ENCODE results near the gene CAMKK1.
A peak's percentile ranks its signal among the peaks of the same experiment; 100 is the strongest.

CAMKK1 gene

DNA sequence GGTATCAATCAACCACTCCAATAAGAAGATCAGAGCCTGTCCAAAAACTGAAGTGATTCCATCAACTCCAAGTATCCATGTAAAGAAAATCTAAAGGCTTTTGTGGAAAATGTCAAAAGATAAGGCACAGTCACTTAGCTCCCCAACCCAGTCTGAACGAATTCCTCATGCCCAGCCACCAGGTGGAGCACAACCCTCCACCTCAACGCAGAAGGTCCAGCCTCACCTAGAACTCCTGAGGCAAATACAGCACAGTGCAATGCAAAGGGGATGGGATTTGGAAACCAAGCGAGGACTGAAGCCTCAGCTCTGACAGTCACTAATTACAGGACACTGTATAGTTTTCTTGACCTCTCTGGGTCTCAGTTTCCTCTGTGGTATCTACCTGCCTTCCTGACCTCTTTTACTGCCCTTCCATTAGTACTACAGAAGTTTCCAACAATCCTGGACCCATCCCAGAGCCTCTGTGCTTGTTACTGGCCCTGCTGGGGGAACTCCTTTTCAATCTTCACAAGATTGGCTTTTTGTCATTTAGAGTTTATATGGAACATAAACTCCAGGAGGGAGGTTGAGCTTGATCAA is 48.8 kb downstream of the CAMKK1 start:
- DNase-seq, result peak; percentile 36

DNA sequence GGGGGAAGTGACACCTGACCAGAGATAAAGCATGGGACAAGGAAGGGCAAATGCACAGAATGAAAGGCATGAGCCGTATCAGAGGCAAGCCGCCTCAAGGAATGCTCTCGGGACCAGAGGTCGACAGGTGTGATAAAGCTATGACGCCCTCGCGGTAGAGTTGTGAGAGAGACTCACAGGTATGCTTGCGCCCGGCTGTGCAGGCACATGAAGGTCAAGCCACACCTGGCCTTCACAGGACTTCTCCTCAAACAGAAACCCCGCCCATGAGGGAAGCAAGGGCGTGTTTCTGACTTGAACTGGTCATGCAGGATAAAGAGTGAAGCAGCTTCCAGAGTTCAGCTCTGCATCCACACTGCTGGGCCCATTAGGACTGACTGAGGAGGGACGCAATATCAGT is 54.6 kb downstream of the CAMKK1 start:
- no peak for DNase-seq

DNA sequence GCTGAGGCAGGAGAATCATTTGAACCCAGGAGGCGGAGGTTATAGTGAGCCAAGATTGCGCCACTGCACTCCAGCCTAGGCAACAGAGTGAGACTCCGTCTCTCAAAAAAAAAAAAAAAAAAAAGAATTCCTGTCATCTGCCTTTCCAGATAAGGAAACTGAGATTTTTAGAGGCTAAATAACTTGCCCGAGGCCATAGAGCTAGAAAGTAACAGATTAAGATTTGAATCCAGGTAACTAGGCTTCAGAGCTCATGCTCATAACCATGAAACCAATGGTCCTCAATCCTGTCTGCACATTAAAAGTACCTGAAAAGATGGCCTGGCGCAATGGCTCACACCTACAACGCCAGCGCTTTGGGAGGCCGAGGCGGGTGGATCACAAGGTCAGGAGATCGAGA is 56.3 kb downstream of the CAMKK1 start:
- no peak for DNase-seq

DNA sequence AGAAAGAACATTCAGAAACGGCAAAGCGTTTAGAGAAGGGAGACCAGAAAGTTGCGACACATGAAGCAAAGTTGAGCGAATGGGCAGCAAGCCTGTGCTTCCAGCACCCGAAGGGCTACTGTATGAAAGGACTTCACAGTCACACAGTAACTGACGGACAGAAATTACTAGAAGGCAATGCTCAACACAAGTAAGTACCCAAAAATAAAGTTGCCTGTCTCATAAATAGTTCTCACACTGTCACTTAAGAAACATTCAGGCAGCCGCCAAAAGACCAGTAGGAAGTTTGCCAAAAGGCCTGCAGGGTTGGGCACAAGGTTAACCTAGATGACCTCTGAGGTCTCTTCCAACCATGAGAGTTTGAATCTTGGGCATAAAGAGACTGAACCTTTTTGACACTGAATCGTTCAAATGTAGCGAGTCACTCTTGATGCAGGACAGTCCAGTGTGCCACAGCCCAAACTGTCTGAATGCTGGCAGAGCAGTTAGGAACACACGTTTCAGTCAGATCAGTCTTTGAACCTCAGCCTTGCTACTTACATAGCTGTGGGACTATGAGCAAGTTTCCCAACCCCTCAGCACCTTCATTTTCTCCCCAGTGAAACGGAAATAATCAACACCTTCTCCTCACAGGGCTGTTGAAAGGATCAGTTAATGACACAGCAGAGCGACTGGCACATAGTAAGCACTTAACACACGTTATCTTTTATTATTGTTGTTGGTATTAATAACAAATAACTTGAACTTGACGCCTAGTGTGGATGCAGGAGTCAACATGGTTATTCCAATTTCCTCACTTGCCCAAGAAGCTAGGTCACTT is 57.2 kb downstream of the CAMKK1 start:
- no peak for DNase-seq

DNA sequence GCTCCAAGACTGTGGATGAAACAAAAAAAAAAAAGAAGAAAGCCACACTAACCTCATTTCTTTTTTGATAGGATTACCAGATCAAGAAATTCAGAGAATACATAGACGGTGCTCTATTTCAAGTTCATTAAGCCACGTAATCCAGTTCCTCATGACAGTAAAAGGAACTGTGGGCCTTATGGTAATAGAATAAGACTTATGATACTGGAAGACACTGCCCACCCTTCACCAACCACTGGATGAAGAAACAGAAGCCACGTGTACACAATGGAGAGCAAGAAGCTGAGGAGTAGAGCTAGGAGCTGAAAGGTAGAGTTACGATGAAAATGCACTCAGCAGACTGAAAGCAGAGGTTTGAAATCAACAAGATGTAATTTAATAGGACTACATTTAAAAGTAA is 58.0 kb downstream of the CAMKK1 start:
- DNase-seq, result no peak

DNA sequence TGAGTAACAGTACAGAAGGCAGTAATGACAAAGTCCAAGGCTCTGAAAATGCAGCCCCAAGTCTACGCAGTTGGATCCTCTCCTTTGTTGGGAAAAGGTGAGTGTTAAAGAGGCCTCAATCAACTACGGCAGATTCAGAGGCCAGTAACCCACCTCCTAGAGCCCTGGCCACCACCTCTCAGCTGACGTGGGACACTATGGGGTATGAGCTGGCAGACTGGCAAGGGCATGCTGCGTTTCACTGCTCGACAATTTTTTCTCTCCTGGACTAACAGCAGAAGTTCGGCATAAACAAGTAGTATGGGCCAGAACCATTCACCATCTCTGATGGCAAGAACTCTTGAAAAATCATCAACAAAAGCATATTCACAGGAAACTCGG is 64.0 kb downstream of the CAMKK1 start:
- no peak for DNase-seq

DNA sequence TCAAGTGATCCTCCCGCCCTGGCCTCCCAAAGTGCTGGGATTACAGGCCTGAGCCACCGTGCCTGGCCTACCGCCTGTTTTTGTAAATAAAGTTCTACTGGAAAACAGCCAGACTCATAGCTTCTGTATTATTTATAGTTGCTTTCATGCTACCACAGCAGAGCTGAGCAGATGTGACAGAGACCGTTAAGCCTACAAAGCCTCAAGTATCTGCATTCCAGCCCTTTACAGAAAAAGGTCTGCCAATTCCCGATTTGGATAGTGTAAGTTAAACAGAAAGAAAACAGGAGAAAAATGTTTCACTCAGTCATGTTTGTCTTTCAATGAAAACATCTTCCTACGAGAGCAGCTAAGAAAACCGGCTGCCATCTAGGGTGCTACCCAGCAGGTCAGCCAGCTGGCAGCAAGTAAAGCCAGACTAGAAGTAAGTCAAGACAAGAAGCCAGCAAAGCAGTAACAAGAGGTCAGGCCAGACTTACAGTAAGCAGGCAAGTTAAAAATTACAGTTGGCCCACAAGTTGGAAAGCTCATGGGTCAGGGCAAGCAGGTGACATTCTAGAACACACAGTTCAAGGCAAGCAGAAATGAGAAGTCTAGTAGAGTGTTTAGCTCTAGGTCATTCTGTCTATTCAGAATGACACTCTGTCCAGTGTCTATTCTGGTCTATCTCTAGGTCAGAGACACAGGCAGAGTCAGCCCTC is 64.6 kb downstream of the CAMKK1 start:
- DNase-seq, result no peak

DNA sequence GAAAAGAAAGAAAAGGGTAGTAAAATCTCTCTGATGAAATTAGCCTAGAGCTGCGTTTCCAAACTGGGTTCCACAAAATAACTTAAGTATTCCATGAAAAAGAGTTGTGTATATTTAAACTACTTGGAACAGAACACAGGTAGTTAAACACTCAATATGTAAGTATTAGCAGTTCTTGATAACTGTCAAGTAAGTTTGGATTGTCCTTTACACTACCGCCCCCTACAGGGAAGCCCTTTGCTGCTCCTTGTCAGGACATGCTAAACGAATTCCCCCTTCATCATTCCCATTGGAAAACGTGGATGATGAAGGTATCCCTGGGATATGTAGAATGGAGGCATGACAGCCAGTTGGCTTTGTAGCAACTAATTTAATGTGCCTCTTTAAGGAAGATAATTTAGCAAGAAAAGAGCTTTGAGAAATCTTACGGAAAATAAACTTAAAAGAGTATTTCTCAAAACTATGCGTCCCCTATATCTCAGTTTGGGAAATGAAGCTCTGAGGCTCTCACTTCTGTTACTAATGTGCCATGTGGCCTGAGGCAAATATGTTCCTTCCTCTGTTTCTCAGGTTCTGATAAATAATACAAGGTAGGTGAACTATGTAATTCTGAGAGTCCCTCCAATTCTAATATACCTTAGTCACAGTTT is 65.6 kb downstream of the CAMKK1 start:
- peak; percentile 73 for DNase-seq

DNA sequence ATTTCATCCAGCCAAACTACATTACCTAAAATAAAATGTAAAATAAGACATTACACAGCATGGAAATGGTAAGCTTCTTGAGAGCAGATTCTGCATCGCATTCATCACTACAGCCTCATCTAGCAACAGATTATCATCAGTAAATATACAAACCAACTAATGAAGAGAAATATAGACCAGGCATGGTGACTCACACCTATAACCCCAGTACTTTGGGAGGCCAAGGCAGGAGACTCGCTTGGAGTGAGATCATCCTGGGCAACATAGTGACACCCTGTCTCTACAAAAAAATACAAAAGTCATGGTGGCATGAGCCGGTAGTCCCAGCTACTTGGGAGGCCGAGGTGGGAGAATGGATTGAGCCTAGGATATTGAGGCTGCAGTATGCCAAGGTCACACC is 66.7 kb downstream of the CAMKK1 start:
- peak; percentile 41 for DNase-seq

DNA sequence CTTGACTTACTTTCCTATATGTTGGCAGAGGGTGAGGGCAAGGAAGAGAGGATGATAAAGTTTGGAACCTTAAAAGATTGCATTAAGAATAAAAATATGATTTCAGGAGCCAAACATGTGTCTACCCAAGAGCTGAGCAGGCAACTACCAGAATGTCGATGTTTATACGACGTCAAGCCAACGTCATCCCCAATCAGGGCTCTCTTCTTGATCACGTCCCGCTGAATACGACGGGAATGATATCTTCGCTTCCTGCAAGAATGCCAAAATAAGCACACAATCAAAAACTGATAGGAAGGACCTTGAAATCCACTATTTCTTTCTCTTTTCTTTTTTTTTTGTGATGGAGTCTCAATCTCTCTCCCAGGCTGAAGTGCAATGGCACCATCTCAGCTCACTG is 71.8 kb downstream of the CAMKK1 start:
- no peak for DNase-seq

DNA sequence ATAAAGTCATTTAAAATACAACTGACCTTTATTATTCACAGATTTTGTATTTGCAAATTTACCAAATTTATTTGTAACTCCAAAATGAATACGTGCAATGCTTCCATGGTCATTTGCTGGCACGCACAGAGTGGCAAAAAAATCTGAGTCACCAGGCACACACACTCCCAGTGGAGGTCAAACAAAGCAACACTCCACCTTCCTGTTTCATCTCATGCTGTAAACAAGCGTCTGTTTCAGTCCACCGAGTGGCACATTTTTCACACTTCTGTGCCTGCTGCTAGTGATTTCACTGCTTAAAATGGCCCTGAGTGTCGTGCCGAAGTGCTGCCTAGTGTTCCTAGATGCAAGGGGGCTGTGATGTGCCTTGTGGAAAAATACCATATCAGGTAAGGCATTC is 74.1 kb downstream of the CAMKK1 start:
- no peak for DNase-seq

DNA sequence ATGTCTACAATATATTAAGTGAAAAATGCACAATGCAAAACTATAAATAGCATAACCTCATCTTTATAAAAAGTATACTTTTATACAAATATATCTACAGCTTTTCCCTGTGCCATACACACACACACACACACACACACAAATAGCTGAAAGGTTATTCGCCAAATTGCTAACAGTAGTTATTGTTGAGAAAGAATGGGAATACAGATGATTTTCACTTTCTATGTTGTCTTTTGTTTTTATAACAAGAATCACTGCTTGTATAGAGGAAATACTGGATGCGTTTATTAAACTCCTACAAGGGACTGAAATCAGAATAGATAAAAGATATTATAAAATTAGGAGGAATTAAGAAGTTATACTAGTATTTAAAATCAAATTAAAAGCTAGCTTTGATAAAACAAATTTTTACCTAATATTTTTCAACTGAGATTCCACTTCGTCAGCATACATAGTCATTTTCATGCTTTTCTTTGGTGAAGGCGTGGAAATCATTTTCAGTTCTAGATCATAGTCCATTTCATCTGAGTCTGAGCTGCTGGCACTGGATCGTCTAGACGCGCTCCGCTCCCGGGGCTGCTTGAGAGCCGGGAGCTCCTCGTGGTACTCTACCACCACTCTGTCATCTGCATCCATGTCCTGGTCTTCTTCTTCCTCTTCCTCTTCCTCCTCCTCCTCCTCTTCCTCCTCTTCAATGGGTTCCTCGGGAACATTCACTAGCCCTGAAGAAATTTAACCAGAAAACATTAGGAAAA is 74.8 kb downstream of the CAMKK1 start:
- no peak for DNase-seq

DNA sequence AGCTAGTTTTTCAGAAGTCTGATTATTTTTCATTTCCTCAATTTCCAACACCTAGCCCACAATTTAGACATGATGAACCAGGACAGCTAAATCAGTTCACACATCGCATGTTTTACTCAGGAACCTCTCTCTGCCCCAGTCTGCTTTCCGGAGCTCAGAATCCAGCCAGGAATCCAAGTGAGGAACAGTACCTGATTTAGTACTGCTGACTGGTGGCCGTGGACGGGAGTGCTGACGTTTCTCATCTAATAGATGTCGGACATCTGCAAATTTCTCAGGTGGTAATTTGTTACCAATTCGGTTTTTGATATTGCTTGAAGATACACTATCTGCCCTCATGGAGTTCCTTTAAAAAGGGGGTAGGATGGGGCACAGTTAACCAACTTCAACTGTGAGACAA is 76.9 kb downstream of the CAMKK1 start:
- DNase-seq, result no peak

DNA sequence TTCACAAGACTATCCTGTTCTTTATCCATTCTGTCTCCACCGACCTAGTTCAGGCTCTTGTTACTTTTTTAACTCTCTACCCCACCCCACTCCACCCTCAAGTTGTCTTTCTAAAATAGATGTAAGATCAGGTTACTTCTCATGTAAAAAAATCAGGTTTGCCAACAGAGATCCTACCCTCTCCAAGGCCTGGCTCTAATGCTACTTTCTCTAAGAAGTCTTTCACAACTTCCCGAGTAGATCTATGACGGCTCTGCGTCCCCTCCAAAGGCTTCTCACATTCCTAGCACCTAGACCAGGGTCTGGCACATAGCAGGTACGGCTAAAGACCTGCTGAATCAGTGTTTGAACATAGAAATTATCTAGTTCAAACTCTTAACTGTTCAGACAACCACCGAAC is 77.7 kb downstream of the CAMKK1 start:
- DNase-seq, result no peak

DNA sequence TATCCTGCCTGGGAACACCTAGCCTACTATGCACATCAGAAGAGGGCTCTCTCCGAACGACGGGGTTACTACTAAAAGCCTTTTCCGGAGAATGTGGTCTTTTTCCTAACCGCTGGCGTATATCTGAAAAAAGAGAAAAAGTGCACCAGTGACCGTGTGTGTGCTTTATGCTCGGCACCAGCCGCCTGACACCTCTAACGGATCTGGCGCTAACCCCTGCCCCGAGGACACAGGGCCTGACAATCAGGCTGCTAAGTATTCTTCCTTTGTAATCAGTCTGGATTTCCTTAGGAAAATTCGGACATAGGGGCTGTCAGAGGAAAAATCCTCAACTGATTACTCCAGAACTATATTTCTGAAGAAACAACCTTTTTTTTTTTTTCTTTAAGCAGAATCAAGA is 78.5 kb downstream of the CAMKK1 start:
- DNase-seq, result no peak

DNA sequence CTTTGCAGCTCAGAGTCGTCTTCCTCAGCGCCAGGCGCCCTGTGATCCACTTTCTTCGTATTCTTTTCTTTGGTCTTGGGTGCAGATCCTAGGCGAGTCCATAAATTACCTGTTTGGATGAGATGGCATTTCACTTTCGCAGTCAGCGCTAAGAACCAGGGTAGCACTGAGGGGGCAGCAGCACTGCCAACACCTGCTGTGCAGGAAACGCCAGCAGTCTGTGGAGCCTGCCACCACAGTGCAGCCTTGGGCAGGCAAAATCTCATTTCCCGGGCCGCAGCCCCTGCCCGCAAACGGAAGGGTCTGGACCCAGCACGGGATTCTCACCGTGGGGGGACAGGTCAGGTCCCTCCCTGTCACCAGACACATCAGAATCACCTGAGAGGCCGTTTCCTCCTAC is 79.7 kb downstream of the CAMKK1 start:
- no peak for DNase-seq

DNA sequence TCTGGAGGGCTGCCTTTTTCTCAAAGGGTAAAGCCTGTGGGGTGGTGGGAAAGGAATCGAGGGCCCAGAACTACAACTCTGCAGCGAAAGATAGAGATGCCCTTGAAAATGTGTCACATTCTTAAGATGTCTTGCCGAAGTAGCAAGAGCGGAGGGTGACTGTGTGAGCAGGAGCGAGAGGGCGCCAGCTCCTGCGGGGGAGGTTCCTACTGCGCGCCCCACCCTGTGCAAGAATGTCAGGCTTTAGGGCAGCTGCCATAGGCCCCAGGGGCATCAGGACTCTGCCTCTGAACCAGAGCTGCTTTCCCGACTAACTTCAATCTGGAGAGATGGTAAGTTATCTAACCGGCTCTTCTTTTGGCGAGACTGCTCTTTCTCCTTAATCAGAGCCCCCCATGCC is 80.1 kb downstream of the CAMKK1 start:
- no peak for DNase-seq

DNA sequence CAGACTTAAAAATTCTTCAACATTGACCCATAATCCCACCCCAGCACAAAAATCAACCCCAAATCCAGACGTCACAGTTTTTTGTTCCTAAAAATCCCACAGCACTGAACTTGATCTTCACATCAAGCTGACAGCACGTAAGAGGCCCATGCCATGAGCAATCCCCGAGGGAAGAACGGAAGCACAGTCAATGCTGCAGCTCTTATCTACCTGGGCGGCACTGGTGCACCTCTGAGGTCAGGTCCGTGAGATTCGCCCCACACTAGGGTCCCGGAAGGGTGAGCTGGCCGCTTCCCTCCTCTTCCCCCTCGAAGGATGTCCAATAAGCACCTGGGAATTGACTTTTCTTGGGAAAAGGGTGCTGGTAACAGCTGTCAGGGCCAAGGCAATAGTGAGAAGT is 80.6 kb downstream of the CAMKK1 start:
- DNase-seq, result no peak
